HepG2 (cell line): Measurements from ENCODE around the gene CDC42EP3. TPM values are rescaled to one million over a fixed set of nuclear protein-coding genes. Genes with fewer than 3 reads are reported as not detected.

Source experiments
- ATAC-seq: fragments of 200-7000 bp; cut with Tn5 transposase; 3 replicates; pipeline ENCODE4 v1.9.1; 2020; ENCODE audit warnings: mild to moderate bottlenecking, moderate library complexity
- BruUV-seq: library from RNA; stranded (reverse); fragments of 400-500 nt; replicated peaks from 2 replicates; lab custom pipeline; 2021; lab: Mats Ljungman, UMichigan
- CTCF ChIA-PET: fragments of 300-600 bp; formaldehyde crosslinking; extraction: SDS; loops from one replicate; lab custom pipeline; 2021; ENCODE audit warnings: low total read pairs, inconsistent platforms, low intra/inter-chr PET ratio; lab: Yijun Ruan, JAX
- POLR2A ChIA-PET: fragments of 350-600 bp; sonication (Branson Sonifier 250); formaldehyde crosslinking; loops from one replicate; lab custom pipeline; 2020; ENCODE audit warnings: antibody characterized with exemption, inconsistent platforms; lab: Yijun Ruan, JAX
- DNase-seq: peaks from one replicate; pipeline ENCODE4 v3.0.0-alpha.2; 2015; ENCODE audit warnings: low spot score
- FAIRE-seq: peaks from 3 replicates; lab custom pipeline; 2011; peaks lifted over from hg19 to GRCh38; lab: Jason Lieb, UNC
- H2AFZ ChIP-seq: one replicate; pipeline ENCODE4 v1.6.1; 2011; ENCODE audit warnings: low read length, inconsistent platforms
- H3K27ac ChIP-seq: fragments of 300-600 bp; 3 replicates; pipeline ENCODE4 v1.8.0; 2011; ENCODE audit warnings: mixed run types, mild to moderate bottlenecking, mixed read lengths, low read length, inconsistent platforms; ENCODE audit not compliant: insufficient read depth; ENCODE audit errors: extremely low read length
- H3K27me3 ChIP-seq, 2 experiments: fragments of 200-600 bp in 1 of 2; 2 replicates in 1 of 2; 3 replicates in 1 of 2; pipeline versions ENCODE4 v1.6.0 to v1.8.0; 2011; ENCODE audit warnings: low read length in 2 of 2, mild to moderate bottlenecking in 2 of 2, moderate library complexity in 2 of 2, inconsistent platforms in 1 of 2; ENCODE audit not compliant: insufficient read depth in 2 of 2, control insufficient read depth in 1 of 2
- H3K36me3 ChIP-seq, 2 experiments: fragments of 200-600 bp in 1 of 2; replicated peaks in 1 of 2; 2 replicates in 1 of 2; 3 replicates in 1 of 2; pipeline versions ENCODE4 v1.5.1 to v1.8.0; 2011; ENCODE audit warnings: low read length in 2 of 2, inconsistent platforms in 1 of 2; ENCODE audit not compliant: insufficient read depth in 2 of 2, control insufficient read depth in 1 of 2
- H3K4me1 ChIP-seq: 2 replicates; pipeline ENCODE4 v1.5.1; 2012; ENCODE audit warnings: low read length, inconsistent platforms; ENCODE audit not compliant: insufficient read depth
- H3K4me2 ChIP-seq: 2 replicates; pipeline ENCODE4 v1.6.0; 2011; ENCODE audit warnings: low read depth, low read length, inconsistent platforms
- H3K4me3 ChIP-seq, 3 experiments: fragments of 200-600 bp in 1 of 3; sonication (generic), shearing (Covaris generic) in 1 of 3; replicated peaks in 1 of 3; 2 replicates each; pipeline ENCODE4 v1.5.1; 2011 to 2016; ENCODE audit warnings: low read length in 3 of 3, inconsistent platforms in 2 of 3, low read depth in 2 of 3, mild to moderate bottlenecking in 2 of 3, control low read depth in 1 of 3, mixed read lengths in 1 of 3; ENCODE audit not compliant: insufficient read depth in 1 of 3
- H3K79me2 ChIP-seq: one replicate; pipeline ENCODE4 v1.6.1; 2011; ENCODE audit warnings: low read length, inconsistent platforms; ENCODE audit not compliant: insufficient read depth
- H3K9ac ChIP-seq: 2 replicates; pipeline ENCODE4 v1.6.0; 2011; ENCODE audit warnings: mild to moderate bottlenecking, low read depth, low read length, inconsistent platforms; ENCODE audit not compliant: insufficient read depth
- H3K9me3 ChIP-seq: 2 replicates; pipeline ENCODE4 v1.5.1; 2012; ENCODE audit warnings: mild to moderate bottlenecking, low read length
- H4K20me1 ChIP-seq: 2 replicates; pipeline ENCODE4 v1.6.0; 2011; ENCODE audit warnings: inconsistent platforms, mild to moderate bottlenecking, low read length, moderate library complexity; ENCODE audit not compliant: insufficient read depth
- CBFB ChIP-seq: sonication (generic); formaldehyde crosslinking; IDR thresholded peaks from 2 replicates; pipeline ENCODE4 v1.4.0; 2020; ENCODE audit warnings: missing genetic modification reagents
- FLYWCH1 ChIP-seq: sonication (generic); formaldehyde crosslinking; IDR thresholded peaks from 2 replicates; pipeline ENCODE4 v1.8.1; 2023; ENCODE audit warnings: mild to moderate bottlenecking, missing genetic modification reagents
- FOXO1 ChIP-seq: sonication (generic); formaldehyde crosslinking; IDR thresholded peaks from 2 replicates; pipeline ENCODE4 v1.4.0; 2020; ENCODE audit warnings: missing genetic modification reagents
- ISX ChIP-seq: sonication (generic); formaldehyde crosslinking; conservative IDR thresholded peaks from 2 replicates; pipeline ENCODE4 v1.5.0; 2020; ENCODE audit warnings: missing genetic modification reagents
- KAT7 ChIP-seq: IDR thresholded peaks from 2 replicates; pipeline ENCODE4 v1.6.1; 2018; ENCODE audit warnings: borderline replicate concordance, missing compliant biosample characterization
- KLF12 ChIP-seq: sonication (generic); formaldehyde crosslinking; IDR thresholded peaks from 2 replicates; pipeline ENCODE4 v1.4.0; 2020; ENCODE audit warnings: missing genetic modification reagents, borderline replicate concordance
- MAF1 ChIP-seq: sonication (generic); formaldehyde crosslinking; IDR thresholded peaks from 2 replicates; pipeline ENCODE4 v1.5.0; 2020; ENCODE audit warnings: missing genetic modification reagents, borderline replicate concordance
- NFIB ChIP-seq: sonication (generic); formaldehyde crosslinking; IDR thresholded peaks from 2 replicates; pipeline ENCODE4 v1.9.0; 2021; ENCODE audit warnings: missing genetic modification reagents, mild to moderate bottlenecking, borderline replicate concordance
- PBX3 ChIP-seq: sonication (generic); formaldehyde crosslinking; IDR thresholded peaks from 2 replicates; pipeline ENCODE4 v1.8.1; 2023; ENCODE audit warnings: missing genetic modification reagents, inconsistent platforms, borderline replicate concordance
- POGZ ChIP-seq: sonication (generic); formaldehyde crosslinking; IDR thresholded peaks from 2 replicates; pipeline ENCODE4 v1.4.0; 2020; ENCODE audit warnings: mild to moderate bottlenecking, missing genetic modification reagents
- TRIM24 ChIP-seq: sonication (generic); formaldehyde crosslinking; IDR thresholded peaks from 2 replicates; pipeline ENCODE4 v1.8.0; 2022; ENCODE audit warnings: mild to moderate bottlenecking, missing genetic modification reagents
- ZBTB38 ChIP-seq: sonication (generic); formaldehyde crosslinking; IDR thresholded peaks from 2 replicates; pipeline ENCODE4 v1.5.1; 2020; ENCODE audit warnings: mild to moderate bottlenecking, missing genetic modification reagents
- ZFP62 ChIP-seq: sonication (generic); formaldehyde crosslinking; IDR thresholded peaks from 2 replicates; pipeline ENCODE4 v1.4.0; 2020; ENCODE audit warnings: missing genetic modification reagents
- ZFP82 ChIP-seq: sonication (generic); formaldehyde crosslinking; IDR thresholded peaks from 2 replicates; pipeline ENCODE4 v1.5.1; 2020; ENCODE audit warnings: mild to moderate bottlenecking, missing genetic modification reagents, borderline replicate concordance
- ZNF180 ChIP-seq: sonication (generic); formaldehyde crosslinking; IDR thresholded peaks from 2 replicates; pipeline ENCODE4 v1.4.0; 2020; ENCODE audit warnings: low read depth, missing genetic modification reagents, borderline replicate concordance
- ZNF225 ChIP-seq: sonication (generic); formaldehyde crosslinking; IDR thresholded peaks from 2 replicates; pipeline ENCODE4 v1.4.0; 2020; ENCODE audit warnings: mild to moderate bottlenecking, missing genetic modification reagents
- ZNF343 ChIP-seq: sonication (generic); formaldehyde crosslinking; IDR thresholded peaks from 2 replicates; pipeline ENCODE4 v1.4.0; 2020; ENCODE audit warnings: mild to moderate bottlenecking, missing genetic modification reagents
- ZNF619 ChIP-seq: sonication (generic); formaldehyde crosslinking; IDR thresholded peaks from 2 replicates; pipeline ENCODE4 v1.4.0; 2020; ENCODE audit warnings: mild to moderate bottlenecking, missing genetic modification reagents
- ZNF800 ChIP-seq: sonication (generic); formaldehyde crosslinking; IDR thresholded peaks from 2 replicates; pipeline ENCODE4 v1.4.0; 2020; ENCODE audit warnings: missing genetic modification reagents
- ZSCAN20 ChIP-seq: sonication (generic); formaldehyde crosslinking; IDR thresholded peaks from 2 replicates; pipeline ENCODE4 v1.4.0; 2020; ENCODE audit warnings: missing genetic modification reagents, mild to moderate bottlenecking, borderline replicate concordance
- WGBS: methylation state at CpG from one replicate; pipeline ENCODE4 v1.1.6; 2017; ENCODE audit warnings: low lambda C conversion rate; 5-methylcytosine and 5-hydroxymethylcytosine counted together
- in situ Hi-C: cut with HindIII; loops from 2 replicates; pipeline ENCODE4 v1.10.0; 2017; ENCODE audit warnings: low pct_unique_long_range_greater_than_20kb; ENCODE audit not compliant: extremely low pct_ligation_motif_present
- intact Hi-C: fragments of 100-400 bp; cut with micrococcal nuclease; formaldehyde crosslinking; loops from one replicate; pipeline ENCODE4 v1.10.0; 2022; ENCODE audit not compliant: unreplicated experiment
- polyA plus RNA-seq, 8 experiments: library from polyadenylated mRNA; depleted of rRNA in 3 of 8; stranded (reverse) in 7 of 8; unstranded in 1 of 8; fragments of >200 nt; fragmentation: Illumina TruSeq in 4 of 8; extraction: Trizol in 4 of 8; gene quantifications; 2 replicates each; pipeline versions ENCODE4 v1.2.1 to v1.2.3, GENCODE V29; 2011 to 2016; ENCODE audit warnings: low read depth in 4 of 8, missing spikeins in 1 of 8, mixed read lengths in 1 of 8; ENCODE audit not compliant: insufficient read depth in 1 of 8
- total RNA-seq, 5 experiments: library from RNA; depleted of rRNA; stranded (reverse); fragments of >200 nt; fragmentation: Illumina TruSeq; extraction: Trizol; gene quantifications; 2 replicates each; pipeline ENCODE4 v1.2.3, GENCODE V29; 2016; ENCODE audit warnings: low read depth in 1 of 5

Gene CDC42EP3
- total and polyA plus RNA-seq, 2 of the 13 experiments (the other 11 are each of a cell fraction or from before 2014, with no cell fraction given), result 0.01 TPM; not detected in 1

- TF ChIP-seq FOXO1 (CRISPR knock-in tag) (no peak), TRIM24 (CRISPR knock-in tag) (no peak), ZNF800 (CRISPR knock-in tag) (no peak)
Measured at GRCh38 chr2:37630301-37630700, 41.1 kb downstream of the CDC42EP3 start (continued).

- CTCF ChIA-PET, result no interaction called here
- Histone ChIP-seq H3K79me2 (no peaks in the 10 kb centered on the region), H2AFZ (no peak overlapping the region), H3K9ac (no peak overlapping the region), H3K4me3 (no peak overlapping the region), H3K9me3 (no peaks in the 10 kb centered on the region), H4K20me1 (no peaks in the 10 kb centered on the region), H3K4me2 (no peak overlapping the region), H3K27me3 (0 out of 5 replicates have a peak, but pooled peaks cover 0 to under 1% of the 10 kb centered on the region in 2 experiments)
- intact Hi-C loops (no loop called here), in situ Hi-C loops (no loop called here)
- POLR2A ChIA-PET, result no interaction called here
- BruUV-seq, result no TSS peak
- WGBS, result 52% methylated on average over 3 of the region's 3 CpGs
- DNase-seq, result no peak
- FAIRE-seq, result no peak
- ATAC-seq, result no peak
- TF ChIP-seq CBFB (CRISPR knock-in tag) (no peak), KLF12 (CRISPR knock-in tag) (no peak), ZNF225 (no peak), ZSCAN20 (no peak), ZBTB38 (CRISPR knock-in tag) (no peak), NFIB (CRISPR knock-in tag) (no peak), ZNF180 (CRISPR knock-in tag) (no peak), POGZ (CRISPR knock-in tag) (no peak), ZNF619 (no peak), ZFP82 (CRISPR knock-in tag) (no peak), FLYWCH1 (CRISPR knock-in tag) (no peak), KAT7 (CRISPR knock-in tag) (no peak), PBX3 (CRISPR knock-in tag) (no peak), ZFP62 (CRISPR knock-in tag) (no peak), MAF1 (CRISPR knock-in tag) (no peak), ZNF343 (CRISPR knock-in tag) (no peak), ISX (CRISPR knock-in tag) (no peak)
- TF ChIP-seq, all 625 proteins: peak for 0
- no peaks in the 10 kb centered on the region for H3K36me3 ChIP-seq
- H3K4me1 ChIP-seq, result no peaks in the 10 kb centered on the region
- H3K27ac ChIP-seq, result no peak overlapping the region
Measured at GRCh38 chr2:37629529-37629928, 41.9 kb downstream of the CDC42EP3 start.
